ENCODE measurements around the gene CCND1. TPM values are rescaled to one million over a fixed set of nuclear protein-coding genes. Genes with fewer than 3 reads are reported as not detected.

CCND1 gene
- 0.21 and 0.82 TPM in 2 replicates for polyA plus RNA-seq

DNA sequence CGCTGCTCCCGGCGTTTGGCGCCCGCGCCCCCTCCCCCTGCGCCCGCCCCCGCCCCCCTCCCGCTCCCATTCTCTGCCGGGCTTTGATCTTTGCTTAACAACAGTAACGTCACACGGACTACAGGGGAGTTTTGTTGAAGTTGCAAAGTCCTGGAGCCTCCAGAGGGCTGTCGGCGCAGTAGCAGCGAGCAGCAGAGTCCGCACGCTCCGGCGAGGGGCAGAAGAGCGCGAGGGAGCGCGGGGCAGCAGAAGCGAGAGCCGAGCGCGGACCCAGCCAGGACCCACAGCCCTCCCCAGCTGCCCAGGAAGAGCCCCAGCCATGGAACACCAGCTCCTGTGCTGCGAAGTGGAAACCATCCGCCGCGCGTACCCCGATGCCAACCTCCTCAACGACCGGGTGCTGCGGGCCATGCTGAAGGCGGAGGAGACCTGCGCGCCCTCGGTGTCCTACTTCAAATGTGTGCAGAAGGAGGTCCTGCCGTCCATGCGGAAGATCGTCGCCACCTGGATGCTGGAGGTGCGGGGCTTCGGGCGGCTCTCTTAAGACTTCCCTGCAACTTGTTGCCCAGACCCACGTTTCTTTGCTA is at the start of gene CCND1:
Gene CCND1 (plus strand): TSS at position 162 of the 587 bp plus-strand sequence. CDS start 158 bp downstream, at position 320.

DNA sequence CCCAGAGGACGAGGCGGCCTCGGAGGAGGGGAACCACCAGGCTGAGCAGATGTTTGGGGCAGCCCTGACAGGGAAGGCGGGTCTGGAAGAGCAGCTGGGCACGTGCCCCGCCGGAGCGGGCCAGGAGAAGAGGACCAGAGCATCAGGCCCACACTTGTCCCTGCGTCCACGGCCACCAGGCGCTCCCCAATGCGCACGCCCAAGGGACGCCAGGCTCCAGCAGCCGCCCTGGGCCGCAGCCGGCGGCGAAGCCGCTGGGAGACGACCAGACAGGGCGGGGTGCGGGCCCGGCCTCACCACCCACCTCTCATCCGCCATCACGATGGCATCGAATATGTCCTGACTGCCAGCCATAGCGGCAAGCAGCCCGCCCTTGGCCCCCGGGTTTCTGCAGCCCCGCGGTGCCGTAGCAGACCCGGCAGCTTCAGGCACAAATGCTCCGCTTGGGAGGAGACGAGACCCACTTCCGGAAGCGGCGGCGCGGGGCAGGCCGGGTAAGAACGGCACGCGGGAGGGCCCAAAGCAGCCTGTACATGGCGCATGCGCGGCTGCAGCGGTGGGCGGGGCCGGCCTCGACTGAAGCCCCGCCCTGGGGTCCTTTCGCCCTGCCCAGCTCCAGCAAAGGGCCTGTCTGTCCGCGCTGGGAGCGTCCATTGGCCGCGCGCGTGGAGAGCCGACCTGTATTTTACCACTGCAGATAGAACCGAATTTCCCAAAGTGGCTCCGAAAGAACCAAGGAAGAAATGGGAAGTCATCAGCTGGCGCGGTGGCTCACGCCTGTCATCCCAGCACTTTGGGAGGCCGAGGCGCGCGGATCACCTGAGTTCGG is 34.1 kb downstream of the CCND1 start, which contains the start of gene LTO1:
Gene LTO1 (minus strand): TSS at position 468 of the 829 bp plus-strand sequence. CDS start 114 bp downstream, at position 354.

Other genes with a start within 250 kb of the CCND1 start
- gene LINC01488, start 159.5 kb upstream of the CCND1 start, polyA plus RNA-seq, result not detected in 2 replicates
- 11.6 and 12.3 TPM in 2 replicates for gene LTO1, start 34.2 kb downstream of the CCND1 start, polyA plus RNA-seq
- not detected in 2 replicates for gene FGF19, start 62.9 kb downstream of the CCND1 start, polyA plus RNA-seq
- gene FGF4, start 134.2 kb downstream of the CCND1 start, polyA plus RNA-seq, result not detected in 2 replicates
- gene FGF3, start 178.3 kb downstream of the CCND1 start, polyA plus RNA-seq, result not detected in 2 replicates

Data from Purkinje cell (primary cell).